ENCODE measurements around the gene SPTBN1.

DNA sequence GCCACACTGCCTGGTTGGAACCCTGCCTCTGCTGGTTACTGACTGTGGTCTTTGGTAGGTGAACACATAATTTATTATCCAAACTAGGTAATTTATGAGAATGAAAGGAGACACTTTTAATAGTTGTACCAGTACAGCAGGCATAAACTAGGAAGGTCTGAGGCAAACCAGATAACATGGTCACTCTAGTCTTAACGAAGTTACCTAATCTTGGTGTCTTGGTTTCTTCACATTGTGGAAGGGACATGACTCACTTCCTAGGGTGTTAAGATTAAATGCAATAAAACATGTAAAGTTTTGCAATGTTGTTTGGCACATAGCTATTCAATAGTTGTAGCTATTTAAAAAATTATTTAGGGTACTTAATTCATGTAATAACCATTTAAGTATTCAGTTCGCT, 23.3 kb downstream of the SPTBN1 start:
- TF ChIP-seq, protein P1, sequence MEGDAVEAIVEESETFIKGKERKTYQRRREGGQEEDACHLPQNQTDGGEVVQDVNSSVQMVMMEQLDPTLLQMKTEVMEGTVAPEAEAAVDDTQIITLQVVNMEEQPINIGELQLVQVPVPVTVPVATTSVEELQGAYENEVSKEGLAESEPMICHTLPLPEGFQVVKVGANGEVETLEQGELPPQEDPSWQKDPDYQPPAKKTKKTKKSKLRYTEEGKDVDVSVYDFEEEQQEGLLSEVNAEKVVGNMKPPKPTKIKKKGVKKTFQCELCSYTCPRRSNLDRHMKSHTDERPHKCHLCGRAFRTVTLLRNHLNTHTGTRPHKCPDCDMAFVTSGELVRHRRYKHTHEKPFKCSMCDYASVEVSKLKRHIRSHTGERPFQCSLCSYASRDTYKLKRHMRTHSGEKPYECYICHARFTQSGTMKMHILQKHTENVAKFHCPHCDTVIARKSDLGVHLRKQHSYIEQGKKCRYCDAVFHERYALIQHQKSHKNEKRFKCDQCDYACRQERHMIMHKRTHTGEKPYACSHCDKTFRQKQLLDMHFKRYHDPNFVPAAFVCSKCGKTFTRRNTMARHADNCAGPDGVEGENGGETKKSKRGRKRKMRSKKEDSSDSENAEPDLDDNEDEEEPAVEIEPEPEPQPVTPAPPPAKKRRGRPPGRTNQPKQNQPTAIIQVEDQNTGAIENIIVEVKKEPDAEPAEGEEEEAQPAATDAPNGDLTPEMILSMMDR (IDR thresholded peaks at IDR 0.05; ENCODE audit: poor library complexity): no peak
- TF ChIP-seq EZH2 (IDR thresholded peaks at IDR 0.05; ENCODE audit: borderline replicate concordance): no peak
- TF ChIP-seq EZH2phosphoT487 (IDR thresholded peaks at IDR 0.05; ENCODE audit: low read depth, severe bottlenecking, unreplicated experiment): no peak
